ENCODE measurements around the gene CLMN. TPM values are rescaled to one million over a fixed set of nuclear protein-coding genes. Genes with fewer than 3 reads are reported as not detected.

Gene CLMN
- total and polyA plus RNA-seq, 2 of the 13 experiments (the other 11 are each of a cell fraction or from before 2014, with no cell fraction given) = 15.1 to 16.7 TPM

- no TSS peak for BruUV-seq (replicated peaks)
- 90% methylated on average over 4 of the region's 4 CpGs for WGBS (ENCODE audit: low lambda C conversion rate)
- H3K27ac ChIP-seq (ENCODE audit: extremely low read length, insufficient read depth, low read length) = no peak overlapping the region
- H3K4me3 ChIP-seq (replicated peaks in 1 of 3; ENCODE audit: insufficient read depth in 1 of 3, low read depth in 2 of 3, low read length in 3 of 3) = no peak overlapping the region
- no peak for DNase-seq (ENCODE audit: low spot score)
- ATAC-seq = no peak
- TF ChIP-seq HNRNPL (IDR thresholded peaks at IDR 0.05; ENCODE audit: low read depth, low read length) (no peak), ZSCAN22 (CRISPR knock-in tag; IDR thresholded peaks at IDR 0.05) (no peak), ZNF629 (CRISPR knock-in tag; conservative IDR thresholded peaks at IDR 0.05) (0 out of 2 replicates have a peak, but pooled peaks have one; percentile 13)
- peaks cover 0 to 19% of the 10 kb centered on the region in 2 experiments; a peak in 2 of 5 replicates for H3K36me3 ChIP-seq (replicated peaks in 1 of 2; ENCODE audit: control insufficient read depth in 1 of 2, insufficient read depth in 2 of 2, low read length in 2 of 2)
- H4K20me1 ChIP-seq (ENCODE audit: insufficient read depth, low read length) = no peaks in the 10 kb centered on the region
- peaks cover 13% of the 10 kb centered on the region for H3K4me1 ChIP-seq (ENCODE audit: insufficient read depth, low read length)
- H3K27me3 ChIP-seq (ENCODE audit: control insufficient read depth in 1 of 2, insufficient read depth in 2 of 2, low read length in 2 of 2) = no peaks in the 10 kb centered on the region
- POLR2A ChIA-PET = no interaction called here
- intact Hi-C loops (cut with micrococcal nuclease; ENCODE audit: unreplicated experiment) = no loop called here
- H3K9me3 ChIP-seq (ENCODE audit: low read length) = no peaks in the 10 kb centered on the region
- H3K79me2 ChIP-seq (ENCODE audit: insufficient read depth, low read length) = no peaks in the 10 kb centered on the region
- CTCF ChIA-PET (ENCODE audit: low intra/inter-chr PET ratio, low total read pairs) = no interaction called here
- FAIRE-seq = no peak
- H3K4me2 ChIP-seq (ENCODE audit: low read depth, low read length) = no peak overlapping the region
- no peak overlapping the region for H2AFZ ChIP-seq (ENCODE audit: low read length)
- H3K9ac ChIP-seq (ENCODE audit: insufficient read depth, low read depth, low read length) = no peak overlapping the region
- in situ Hi-C loops (cut with HindIII; ENCODE audit: extremely low pct_ligation_motif_present, low pct_unique_long_range_greater_than_20kb) = no loop called here
Measured at GRCh38 chr14:95218006-95218405, 101.7 kb downstream of the CLMN start.

GRCh38 chr14:95217391-95217900, 102.3 kb downstream of the CLMN start:
- H3K36me3 ChIP-seq (replicated peaks in 1 of 2; ENCODE audit: control insufficient read depth in 1 of 2, insufficient read depth in 2 of 2, low read length in 2 of 2) = peaks cover 0 to 18% of the 10 kb centered on the region in 2 experiments; a peak in 1 of 5 replicates
- no peak for ATAC-seq

More at GRCh38 chr14:95217391-95217900, 102.3 kb downstream of the CLMN start:
- POLR2A ChIA-PET = no interaction called here
- Histone ChIP-seq H3K4me3 (replicated peaks in 1 of 3; ENCODE audit: insufficient read depth in 1 of 3, low read depth in 2 of 3, low read length in 3 of 3) (no peak overlapping the region), H3K27ac (ENCODE audit: extremely low read length, insufficient read depth, low read length) (no peak overlapping the region), H3K9ac (ENCODE audit: insufficient read depth, low read depth, low read length) (no peak overlapping the region), H3K4me1 (ENCODE audit: insufficient read depth, low read length) (peaks cover 13% of the 10 kb centered on the region), H3K79me2 (ENCODE audit: insufficient read depth, low read length) (no peaks in the 10 kb centered on the region), H3K27me3 (ENCODE audit: control insufficient read depth in 1 of 2, insufficient read depth in 2 of 2, low read length in 2 of 2) (no peaks in the 10 kb centered on the region), H3K9me3 (ENCODE audit: low read length) (no peaks in the 10 kb centered on the region), H3K4me2 (ENCODE audit: low read depth, low read length) (no peak overlapping the region), H2AFZ (ENCODE audit: low read length) (no peak overlapping the region), H4K20me1 (ENCODE audit: insufficient read depth, low read length) (no peaks in the 10 kb centered on the region)
- no TSS peak for BruUV-seq (replicated peaks)
- DNase-seq (ENCODE audit: low spot score) (no peak), FAIRE-seq (no peak)
- CTCF ChIA-PET (ENCODE audit: low intra/inter-chr PET ratio, low total read pairs) = no interaction called here
- intact Hi-C loops (cut with micrococcal nuclease; ENCODE audit: unreplicated experiment) (no loop called here), in situ Hi-C loops (cut with HindIII; ENCODE audit: extremely low pct_ligation_motif_present, low pct_unique_long_range_greater_than_20kb) (no loop called here)
- TF ChIP-seq U2AF2 (IDR thresholded peaks at IDR 0.05; ENCODE audit: low read depth, low read length) = no peak
- peak; percentile 56 for TF ChIP-seq RBM22 (optimal IDR thresholded peaks at IDR 0.05; ENCODE audit: low read length)
- 93% methylated on average over 10 of the region's 10 CpGs for WGBS (ENCODE audit: low lambda C conversion rate)

All from HepG2 (cell line).